ENCODE results near the gene CPNE1.
"Not testable (repeated sequence)": the region's sequence is repeated elsewhere in the genome, so short reads cannot be mapped to it uniquely, and the experiment has no call there.

The CPNE1 gene

GRCh38 chr20:35699127-35699956 is 34.6 kb upstream of the CPNE1 start, which contains the start of the genes NFS1 and ROMO1:
NFS1 (minus strand) TSS chr20:35699352; CDS start chr20:35699288, 64 bp downstream.
ROMO1 (plus strand) TSS chr20:35699405; CDS start chr20:35699633, 228 bp downstream.
- DNase-seq (ENCODE audit: low read depth, low spot score): peak; percentile 78
- peak within 1 kb of the TSS; percentile 95 for H3K4me3 ChIP-seq (ENCODE audit: low read length)

GRCh38 chr20:35698298-35699126 is 33.8 kb upstream of the CPNE1 start:
- DNase-seq (ENCODE audit: low read depth, low spot score): no peak
- H3K4me3 ChIP-seq (ENCODE audit: low read length): peak overlapping the region; percentile 95

GRCh38 chr20:35697696-35698297 is 33.1 kb upstream of the CPNE1 start:
- DNase-seq (ENCODE audit: low read depth, low spot score): no peak
- peak overlapping the region; percentile 95 for H3K4me3 ChIP-seq (ENCODE audit: low read length)

GRCh38 chr20:35695978-35696377 is 31.3 kb upstream of the CPNE1 start:
- H3K4me3 ChIP-seq (ENCODE audit: low read length): no peak overlapping the region
- DNase-seq (ENCODE audit: low read depth, low spot score): no peak

- H3K4me3 ChIP-seq (ENCODE audit: low read length): no peak overlapping the region
- no peak for DNase-seq (ENCODE audit: low read depth, low spot score)
Measured at GRCh38 chr20:35695245-35695749, 30.6 kb upstream of the CPNE1 start.

- H3K4me3 ChIP-seq (ENCODE audit: low read length): no peak overlapping the region
- DNase-seq (ENCODE audit: low read depth, low spot score): no peak
Measured at GRCh38 chr20:35690265-35690664, 25.6 kb upstream of the CPNE1 start.

- not testable (repeated sequence) for H3K4me3 ChIP-seq (ENCODE audit: low read length); DNase-seq (ENCODE audit: low read depth, low spot score)
Measured at GRCh38 chr20:35686872-35687271, 22.2 kb upstream of the CPNE1 start.

- H3K4me3 ChIP-seq (ENCODE audit: low read length); DNase-seq (ENCODE audit: low read depth, low spot score): not testable (repeated sequence)
Measured at GRCh38 chr20:35685368-35685767, 20.7 kb upstream of the CPNE1 start.

- no peak for DNase-seq (ENCODE audit: low read depth, low spot score)
- no peak overlapping the region for H3K4me3 ChIP-seq (ENCODE audit: low read length)
Measured at GRCh38 chr20:35681960-35682359, 17.3 kb upstream of the CPNE1 start.

- no peak for DNase-seq (ENCODE audit: low read depth, low spot score)
- H3K4me3 ChIP-seq (ENCODE audit: low read length): no peak overlapping the region
Measured at GRCh38 chr20:35680452-35681183, 15.9 kb upstream of the CPNE1 start.

- H3K4me3 ChIP-seq (ENCODE audit: low read length): no peak overlapping the region
- DNase-seq (ENCODE audit: low read depth, low spot score): no peak
Measured at GRCh38 chr20:35674921-35675320, 10.2 kb upstream of the CPNE1 start.

GRCh38 chr20:35673884-35674283 is 9.2 kb upstream of the CPNE1 start:
- DNase-seq (ENCODE audit: low read depth, low spot score): no peak
- no peak overlapping the region for H3K4me3 ChIP-seq (ENCODE audit: low read length)

- no peak for DNase-seq (ENCODE audit: low read depth, low spot score)
- H3K4me3 ChIP-seq (ENCODE audit: low read length): no peak overlapping the region
Measured at GRCh38 chr20:35669681-35670080, 5.0 kb upstream of the CPNE1 start.

GRCh38 chr20:35669221-35669620 is 4.5 kb upstream of the CPNE1 start:
- H3K4me3 ChIP-seq (ENCODE audit: low read length): no peak overlapping the region
- no peak for DNase-seq (ENCODE audit: low read depth, low spot score)

- no peak overlapping the region for H3K4me3 ChIP-seq (ENCODE audit: low read length)
- no peak for DNase-seq (ENCODE audit: low read depth, low spot score)
Measured at GRCh38 chr20:35665949-35666288, 1.2 kb upstream of the CPNE1 start.

GRCh38 chr20:35663516-35664465 is 909 bp downstream of the CPNE1 start:
- H3K4me3 ChIP-seq (ENCODE audit: low read length): peak overlapping the region; percentile 98
- DNase-seq (ENCODE audit: low read depth, low spot score): peak; percentile 27

GRCh38 chr20:35662551-35662950 is 2.1 kb downstream of the CPNE1 start:
- no peak for DNase-seq (ENCODE audit: low read depth, low spot score)

GRCh38 chr20:35661908-35662307 is 2.8 kb downstream of the CPNE1 start:
- no peak for DNase-seq (ENCODE audit: low read depth, low spot score)
- H3K4me3 ChIP-seq (ENCODE audit: low read length): no peak overlapping the region

More at GRCh38 chr20:35662551-35662950, 2.1 kb downstream of the CPNE1 start:
- H3K4me3 ChIP-seq (ENCODE audit: low read length): no peak overlapping the region
